OCI-LY1 (cell line): Measurements from ENCODE around the gene NUP210.

Source experiments
- H2AFZ ChIP-seq: fragments of 200-600 bp; sonication (generic), shearing (Covaris generic); 2 replicates; pipeline ENCODE4 v1.6.0; 2014; ENCODE audit warnings: antibody characterized with exemption, mild to moderate bottlenecking, low read length
- H3F3A ChIP-seq: fragments of 200-600 bp; sonication (generic), shearing (Covaris generic); 2 replicates; pipeline ENCODE4 v1.6.0; 2014; ENCODE audit warnings: mild to moderate bottlenecking, antibody characterized with exemption, low read length, moderate library complexity; ENCODE audit not compliant: insufficient read depth
- H3K27ac ChIP-seq: fragments of 200-600 bp; sonication (generic); 2 replicates; pipeline ENCODE4 v1.5.1; 2014; ENCODE audit warnings: low read length, mixed run types, mild to moderate bottlenecking, low read depth; ENCODE audit not compliant: poor library complexity, severe bottlenecking
- H3K27me3 ChIP-seq: fragments of 200-600 bp; sonication (generic); 2 replicates; pipeline ENCODE4 v1.6.0; 2014; ENCODE audit warnings: antibody characterized with exemption, mild to moderate bottlenecking, low read length, moderate library complexity; ENCODE audit not compliant: insufficient read depth
- H3K36me3 ChIP-seq: fragments of 200-600 bp; sonication (generic); 2 replicates; pipeline ENCODE4 v1.6.1; 2014; ENCODE audit warnings: mild to moderate bottlenecking, antibody characterized with exemption, low read length, moderate library complexity, mixed read lengths; ENCODE audit not compliant: insufficient read depth
- H3K4me1 ChIP-seq: fragments of 200-600 bp; sonication (generic); 2 replicates; pipeline ENCODE4 v1.5.1; 2014; ENCODE audit warnings: mild to moderate bottlenecking, low read length, moderate library complexity; ENCODE audit not compliant: insufficient read depth, severe bottlenecking
- H3K4me2 ChIP-seq: fragments of 200-600 bp; sonication (generic), shearing (Covaris generic); 2 replicates; pipeline ENCODE4 v1.6.1; 2014; ENCODE audit warnings: low read length
- H3K4me3 ChIP-seq: fragments of 200-600 bp; sonication (generic); 2 replicates; pipeline ENCODE4 v1.5.1; 2014; ENCODE audit warnings: low read length, low read depth, mild to moderate bottlenecking, mixed read lengths; ENCODE audit not compliant: poor library complexity, severe bottlenecking
- H3K79me2 ChIP-seq: fragments of 200-600 bp; shearing (Covaris generic); 2 replicates; pipeline ENCODE4 v1.6.1; 2016; ENCODE audit warnings: mixed run types, low read length, mixed read lengths; ENCODE audit not compliant: insufficient read depth
- H3K9ac ChIP-seq: fragments of 200-600 bp; sonication (generic), shearing (Covaris generic); 2 replicates; pipeline ENCODE4 v1.6.1; 2014; ENCODE audit warnings: mild to moderate bottlenecking, low read length, mixed read lengths
- H3K9me2 ChIP-seq: fragments of 200-600 bp; sonication (generic), shearing (Covaris generic); 2 replicates; pipeline ENCODE4 v1.6.1; 2014; ENCODE audit warnings: low read depth, mild to moderate bottlenecking, low read length, mixed read lengths
- H3K9me3 ChIP-seq: fragments of 200-600 bp; shearing (Covaris generic); 2 replicates; pipeline ENCODE4 v1.6.1; 2014; ENCODE audit warnings: low read length, mixed read lengths
- H4K20me1 ChIP-seq: fragments of 200-600 bp; sonication (generic), shearing (Covaris generic); 2 replicates; pipeline ENCODE4 v1.6.0; 2016; ENCODE audit warnings: mild to moderate bottlenecking, low read length; ENCODE audit not compliant: insufficient read depth
- CTCF ChIP-seq: fragments of 200-600 bp; sonication (generic), shearing (Covaris generic); IDR thresholded peaks from 2 replicates; pipeline ENCODE4 v1.5.1; 2017; ENCODE audit warnings: mild to moderate bottlenecking, antibody characterized with exemption, low read length, moderate library complexity, mixed read lengths
- EZH2 ChIP-seq: fragments of 200-600 bp; sonication (generic), shearing (Covaris generic); IDR thresholded peaks from 2 replicates; pipeline ENCODE4 v1.8.0; 2017; ENCODE audit warnings: borderline replicate concordance, mixed run types, mild to moderate bottlenecking, antibody characterized with exemption, low read length, moderate library complexity, mixed read lengths

Gene NUP210

GRCh38 chr3:13371100-13372075 lies 48.7 kb downstream of the NUP210 start:
- Histone ChIP-seq H3K27me3 (no peaks in the 10 kb centered on the region), H2AFZ (no peak overlapping the region), H3K9me3 (no peaks in the 10 kb centered on the region), H3K4me1 (no peaks in the 10 kb centered on the region), H3K4me2 (no peak overlapping the region), H3K79me2 (no peaks in the 10 kb centered on the region), H3K27ac (no peak overlapping the region), H3K36me3 (peaks cover 89% of the 10 kb centered on the region), H4K20me1 (no peaks in the 10 kb centered on the region), H3K9ac (no peak overlapping the region), H3K9me2 (no peaks in the 10 kb centered on the region), H3F3A (no peaks in the 10 kb centered on the region), H3K4me3 (no peak overlapping the region)
- TF ChIP-seq CTCF (no peak), EZH2 (no peak)

GRCh38 chr3:13370609-13371008 lies 49.5 kb downstream of the NUP210 start:
- Histone ChIP-seq H3K9me2 (no peaks in the 10 kb centered on the region), H4K20me1 (no peaks in the 10 kb centered on the region), H3K79me2 (no peaks in the 10 kb centered on the region), H2AFZ (no peak overlapping the region), H3K4me3 (no peak overlapping the region), H3K4me1 (no peaks in the 10 kb centered on the region), H3K4me2 (no peak overlapping the region), H3F3A (no peaks in the 10 kb centered on the region), H3K27ac (no peak overlapping the region), H3K27me3 (no peaks in the 10 kb centered on the region), H3K9me3 (no peaks in the 10 kb centered on the region), H3K36me3 (peaks cover 87% of the 10 kb centered on the region), H3K9ac (no peak overlapping the region)
- TF ChIP-seq EZH2 (no peak), CTCF (no peak)

GRCh38 chr3:13370055-13370454 lies 50.1 kb downstream of the NUP210 start:
- no peaks in the 10 kb centered on the region for H3K9me2 ChIP-seq
- no peaks in the 10 kb centered on the region for H3F3A ChIP-seq
- no peaks in the 10 kb centered on the region for H3K9me3 ChIP-seq
- H3K9ac ChIP-seq, result no peak overlapping the region
- H3K36me3 ChIP-seq, result peaks cover 87% of the 10 kb centered on the region
- H3K79me2 ChIP-seq, result no peaks in the 10 kb centered on the region
- H4K20me1 ChIP-seq, result no peaks in the 10 kb centered on the region
- no peaks in the 10 kb centered on the region for H3K4me1 ChIP-seq
- H3K27ac ChIP-seq, result no peak overlapping the region
- no peak overlapping the region for H3K4me2 ChIP-seq
- H3K4me3 ChIP-seq, result no peak overlapping the region
- H2AFZ ChIP-seq, result no peak overlapping the region
- H3K27me3 ChIP-seq, result no peaks in the 10 kb centered on the region
- TF ChIP-seq EZH2 (no peak), CTCF (no peak)
